Measurements from ENCODE around the gene GALNT10.

The GALNT10 gene

DNA sequence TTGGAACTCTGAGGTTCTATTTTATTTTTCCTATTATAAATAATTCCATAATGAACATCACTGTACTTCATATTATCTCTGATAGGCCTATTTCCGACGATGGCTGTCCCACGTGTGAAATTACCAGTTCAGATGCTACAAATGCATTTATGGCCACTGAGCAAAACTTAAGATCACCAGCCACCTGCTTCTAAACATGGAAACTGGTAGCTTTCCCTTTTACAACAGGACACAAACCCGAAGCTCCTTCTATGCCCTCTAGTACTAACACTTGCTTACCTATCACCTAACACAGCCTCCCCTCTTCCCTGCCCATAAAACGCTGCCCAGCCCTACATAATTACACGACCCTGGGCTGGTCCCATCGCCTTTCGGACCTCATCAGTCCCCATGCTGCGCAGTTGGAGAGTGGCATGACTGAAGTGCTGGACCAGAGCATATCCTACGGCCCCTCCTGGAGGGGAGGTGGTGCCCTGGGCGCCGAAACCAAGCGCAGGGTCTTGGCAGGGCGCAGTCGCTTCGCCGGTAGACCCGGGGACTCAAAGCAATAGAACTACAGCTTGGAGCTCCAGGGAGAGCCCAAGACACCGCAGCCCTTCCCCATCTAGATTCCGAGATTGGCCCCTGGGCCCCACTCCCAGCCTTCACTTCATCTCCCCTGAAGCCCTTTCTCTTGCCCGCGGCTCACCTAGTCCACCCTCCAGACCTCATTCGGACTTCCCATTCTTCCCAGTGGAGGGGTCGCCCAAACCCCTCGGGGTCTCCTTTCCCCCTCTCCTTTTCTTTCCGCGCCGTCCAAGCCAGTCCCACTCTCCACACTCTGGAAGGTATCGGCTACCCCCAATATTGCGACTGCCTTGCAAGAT, 254.3 kb downstream of the GALNT10 start:
- Histone ChIP-seq H2AK5ac (ENCODE audit: low read length) (no peak overlapping the region), H2BK5ac (ENCODE audit: low read length) (no peak overlapping the region), H2BK15ac (replicated peaks; ENCODE audit: low read depth) (no peak overlapping the region), H3K27ac (ENCODE audit: low read depth, low read length) (no peak overlapping the region), H3K18ac (ENCODE audit: low read length) (no peak overlapping the region), H3K36me3 (ENCODE audit: control insufficient read depth, insufficient read depth, low read length) (no peaks in the 10 kb centered on the region), H2BK120ac (ENCODE audit: low read depth, low read length) (no peak overlapping the region), H3K4me2 (ENCODE audit: low read length) (peak overlapping the region; percentile 100), H3K4me1 (ENCODE audit: control insufficient read depth, low read depth, low read length) (peaks cover 3% of the 10 kb centered on the region), H3K4ac (ENCODE audit: low read depth, low read length) (no peak overlapping the region), H3K9ac (ENCODE audit: low read length) (peak overlapping the region; percentile 89), H3K4me3 (ENCODE audit: low read length) (peak overlapping the region; percentile 96), H3K79me2 (ENCODE audit: control insufficient read depth, insufficient read depth, low read length) (peaks cover 6% of the 10 kb centered on the region), H3K23ac (ENCODE audit: low read length) (peak overlapping the region; percentile 95), H3K56ac (ENCODE audit: low read length) (peak overlapping the region; percentile 95), H4K8ac (ENCODE audit: low read depth, low read length) (no peak overlapping the region), H3K27me3 (ENCODE audit: insufficient read depth, low read length, poor library complexity) (no peaks in the 10 kb centered on the region), H3K79me1 (ENCODE audit: low read length) (peaks cover 8% of the 10 kb centered on the region), H4K5ac (ENCODE audit: low read length) (no peak overlapping the region)
- peak; percentile 37 for DNase-seq
- no CpG with 5 or more reads among the region's 30 CpGs for WGBS (ENCODE audit: extremely low coverage, insufficient coverage, low lambda C conversion rate)

DNA sequence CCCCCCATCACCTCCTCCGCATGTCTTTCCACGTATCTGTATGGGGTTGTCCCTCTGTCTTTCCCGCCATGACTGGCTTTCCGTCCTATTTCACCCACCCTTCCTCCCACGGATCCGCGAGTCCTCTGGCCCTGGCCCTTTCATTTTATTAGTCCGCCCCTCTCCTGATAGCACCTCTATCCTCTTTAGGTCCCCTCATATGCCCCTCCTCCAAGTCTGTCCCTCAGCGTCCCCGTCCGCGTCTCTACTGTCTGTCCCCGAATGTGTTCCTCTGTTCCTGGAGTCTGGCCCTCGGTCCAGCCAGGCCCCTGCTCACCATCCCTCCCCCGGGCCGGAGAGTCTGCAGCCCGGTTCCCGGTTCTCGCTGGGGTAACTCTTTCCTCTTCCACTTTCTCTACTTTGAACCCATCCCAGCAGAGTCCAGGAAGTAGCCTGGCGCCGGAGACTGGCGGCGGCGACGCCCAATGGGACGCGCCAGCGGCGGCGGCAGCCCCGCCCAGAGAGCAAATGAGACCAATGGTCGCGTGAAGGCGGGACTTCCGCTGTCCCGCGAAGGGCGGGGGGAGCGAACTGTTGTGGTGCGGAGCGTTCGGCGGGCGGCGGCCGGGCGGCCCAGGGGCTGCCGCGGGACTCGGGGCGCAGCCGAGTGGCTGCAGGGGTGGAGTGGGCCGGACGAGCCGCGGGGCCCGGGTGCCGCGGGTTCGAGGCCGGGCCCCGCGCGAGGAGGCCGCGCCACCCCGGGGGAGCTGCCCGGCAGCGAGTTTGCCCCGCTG, 255.1 kb downstream of the GALNT10 start, which contains the start of gene SAP30L:
TSS of gene SAP30L (plus strand) at position 576 of the 773 bp plus-strand sequence. CDS start 608 bp downstream, outside the sequence.
- no peak within 1 kb of the TSS for H4K5ac ChIP-seq (ENCODE audit: low read length)
- no peak within 1 kb of the TSS for H2BK120ac ChIP-seq (ENCODE audit: low read depth, low read length)
- no peaks in the 10 kb centered on the region for H3K27me3 ChIP-seq (ENCODE audit: insufficient read depth, low read length, poor library complexity)
- no peak within 1 kb of the TSS for H2BK5ac ChIP-seq (ENCODE audit: low read length)
- WGBS (ENCODE audit: extremely low coverage, insufficient coverage, low lambda C conversion rate): no CpG with 5 or more reads among the region's 70 CpGs
- no peak within 1 kb of the TSS for H4K8ac ChIP-seq (ENCODE audit: low read depth, low read length)
- H2AK5ac ChIP-seq (ENCODE audit: low read length): no peak within 1 kb of the TSS
- H3K27ac ChIP-seq (ENCODE audit: low read depth, low read length): peak within 1 kb of the TSS; percentile 43
- H3K4ac ChIP-seq (ENCODE audit: low read depth, low read length): peak within 1 kb of the TSS; percentile 76
- no peaks in the 10 kb centered on the region for H3K36me3 ChIP-seq (ENCODE audit: control insufficient read depth, insufficient read depth, low read length)
- no peak within 1 kb of the TSS for H2BK15ac ChIP-seq (replicated peaks; ENCODE audit: low read depth)
- H3K79me1 ChIP-seq (ENCODE audit: low read length): peaks cover 8% of the 10 kb centered on the region
- H3K4me2 ChIP-seq (ENCODE audit: low read length): peak within 1 kb of the TSS; percentile 100
- peak within 1 kb of the TSS; percentile 95 for H3K56ac ChIP-seq (ENCODE audit: low read length)
- H3K23ac ChIP-seq (ENCODE audit: low read length): peak within 1 kb of the TSS; percentile 95
- peaks cover 6% of the 10 kb centered on the region for H3K79me2 ChIP-seq (ENCODE audit: control insufficient read depth, insufficient read depth, low read length)
- H3K4me1 ChIP-seq (ENCODE audit: control insufficient read depth, low read depth, low read length): peaks cover 3% of the 10 kb centered on the region
- H3K18ac ChIP-seq (ENCODE audit: low read length): peak within 1 kb of the TSS; percentile 78
- peak within 1 kb of the TSS; percentile 96 for H3K4me3 ChIP-seq (ENCODE audit: low read length)
- peak within 1 kb of the TSS; percentile 89 for H3K9ac ChIP-seq (ENCODE audit: low read length)
- DNase-seq: peak; percentile 96

DNA sequence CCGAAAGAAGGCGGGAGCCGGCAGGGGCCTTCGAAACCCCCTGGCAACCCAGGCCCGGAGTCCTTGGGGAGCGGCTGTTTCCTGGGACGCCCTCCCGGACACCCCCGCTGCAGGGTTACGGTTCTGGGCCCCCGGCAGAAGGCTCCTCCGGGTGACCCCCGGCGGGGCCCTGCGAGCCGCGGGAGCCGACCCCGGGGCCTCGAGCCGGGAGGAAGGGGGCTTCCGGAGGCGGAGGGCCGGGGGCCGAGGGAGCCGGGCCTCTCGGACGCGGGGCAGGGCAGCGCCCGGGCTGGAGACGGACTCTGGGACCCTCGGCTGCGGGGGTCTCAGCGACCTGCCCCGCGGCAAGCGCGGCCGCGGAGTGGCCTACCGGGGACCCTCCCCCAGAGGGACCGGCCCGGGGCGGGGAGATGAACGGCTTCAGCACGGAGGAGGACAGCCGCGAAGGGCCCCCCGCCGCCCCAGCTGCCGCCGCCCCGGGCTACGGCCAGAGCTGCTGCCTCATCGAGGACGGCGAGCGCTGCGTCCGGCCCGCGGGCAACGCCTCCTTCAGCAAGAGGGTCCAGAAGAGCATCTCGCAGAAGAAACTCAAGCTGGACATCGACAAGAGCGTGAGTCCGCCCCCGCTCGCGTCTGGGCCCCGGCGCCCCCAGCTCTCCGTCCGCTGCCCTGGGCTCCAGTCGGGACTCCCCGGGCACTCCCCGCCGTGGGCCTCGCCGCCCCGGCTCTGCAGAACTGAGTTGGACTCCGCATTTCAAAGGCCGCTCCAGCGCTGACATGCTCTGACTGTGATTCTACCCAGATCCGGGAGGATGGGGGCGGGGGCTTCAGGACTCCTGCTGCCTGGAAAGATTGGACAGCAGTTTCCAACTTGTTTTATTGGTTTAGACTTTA, 255.9 kb downstream of the GALNT10 start:
- peak overlapping the region; percentile 80 for H3K56ac ChIP-seq (ENCODE audit: low read length)
- H3K18ac ChIP-seq (ENCODE audit: low read length): peak overlapping the region; percentile 78
- H3K4me2 ChIP-seq (ENCODE audit: low read length): peak overlapping the region; percentile 73
- peaks cover 6% of the 10 kb centered on the region for H3K79me2 ChIP-seq (ENCODE audit: control insufficient read depth, insufficient read depth, low read length)
- H3K27me3 ChIP-seq (ENCODE audit: insufficient read depth, low read length, poor library complexity): no peaks in the 10 kb centered on the region
- no peak overlapping the region for H4K8ac ChIP-seq (ENCODE audit: low read depth, low read length)
- H2BK15ac ChIP-seq (replicated peaks; ENCODE audit: low read depth): no peak overlapping the region
- no peak overlapping the region for H3K23ac ChIP-seq (ENCODE audit: low read length)
- H4K5ac ChIP-seq (ENCODE audit: low read length): no peak overlapping the region
- WGBS (ENCODE audit: extremely low coverage, insufficient coverage, low lambda C conversion rate): no CpG with 5 or more reads among the region's 87 CpGs
- no peaks in the 10 kb centered on the region for H3K36me3 ChIP-seq (ENCODE audit: control insufficient read depth, insufficient read depth, low read length)
- H3K4ac ChIP-seq (ENCODE audit: low read depth, low read length): peak overlapping the region; percentile 76
- H2BK5ac ChIP-seq (ENCODE audit: low read length): no peak overlapping the region
- peaks cover 3% of the 10 kb centered on the region for H3K4me1 ChIP-seq (ENCODE audit: control insufficient read depth, low read depth, low read length)
- peak overlapping the region; percentile 68 for H3K4me3 ChIP-seq (ENCODE audit: low read length)
- peaks cover 8% of the 10 kb centered on the region for H3K79me1 ChIP-seq (ENCODE audit: low read length)
- H3K9ac ChIP-seq (ENCODE audit: low read length): peak overlapping the region; percentile 72
- H2AK5ac ChIP-seq (ENCODE audit: low read length): no peak overlapping the region
- H2BK120ac ChIP-seq (ENCODE audit: low read depth, low read length): no peak overlapping the region
- peak overlapping the region; percentile 43 for H3K27ac ChIP-seq (ENCODE audit: low read depth, low read length)
- peak; percentile 65 for DNase-seq

DNA sequence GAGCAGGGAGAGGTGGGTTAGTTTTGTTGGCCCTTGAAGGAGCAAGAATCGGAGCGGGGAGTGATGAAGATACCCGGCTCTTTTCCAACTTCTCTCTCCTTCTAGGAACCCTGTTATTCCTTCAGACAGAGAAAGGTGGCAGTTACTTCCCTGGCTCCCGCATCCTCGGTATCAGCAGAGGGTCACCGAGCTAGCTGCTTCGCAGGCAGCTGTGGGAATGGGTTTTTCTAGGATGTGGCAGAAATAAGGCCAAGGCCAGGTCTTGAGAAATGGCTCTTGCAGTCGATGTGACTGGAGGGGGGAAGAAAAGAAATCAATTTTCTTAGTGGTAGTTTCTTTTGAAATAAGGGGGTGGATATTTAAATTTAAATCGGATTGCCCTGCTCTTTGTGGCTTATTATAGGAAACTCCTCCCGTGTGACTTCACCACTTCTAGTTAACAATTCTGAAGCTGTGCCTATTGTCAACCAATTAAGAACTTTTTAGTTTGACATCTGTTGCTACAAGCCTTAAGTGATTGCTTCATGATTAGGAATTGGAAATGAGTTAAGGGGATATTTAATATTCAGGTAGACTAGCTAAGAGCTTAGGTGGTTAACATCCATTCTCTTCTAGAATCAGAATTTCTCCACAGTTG, 256.7 kb downstream of the GALNT10 start:
- Histone ChIP-seq H2BK120ac (ENCODE audit: low read depth, low read length) (no peak overlapping the region), H2BK5ac (ENCODE audit: low read length) (no peak overlapping the region), H3K27me3 (ENCODE audit: insufficient read depth, low read length, poor library complexity) (no peaks in the 10 kb centered on the region), H3K4ac (ENCODE audit: low read depth, low read length) (no peak overlapping the region), H3K36me3 (ENCODE audit: control insufficient read depth, insufficient read depth, low read length) (peaks cover 2% of the 10 kb centered on the region), H3K79me1 (ENCODE audit: low read length) (peaks cover 8% of the 10 kb centered on the region), H3K79me2 (ENCODE audit: control insufficient read depth, insufficient read depth, low read length) (peaks cover 6% of the 10 kb centered on the region), H3K23ac (ENCODE audit: low read length) (no peak overlapping the region), H2BK15ac (replicated peaks; ENCODE audit: low read depth) (no peak overlapping the region), H3K9ac (ENCODE audit: low read length) (peak overlapping the region; percentile 72), H3K27ac (ENCODE audit: low read depth, low read length) (no peak overlapping the region), H3K4me2 (ENCODE audit: low read length) (peak overlapping the region; percentile 73), H4K5ac (ENCODE audit: low read length) (no peak overlapping the region), H2AK5ac (ENCODE audit: low read length) (no peak overlapping the region), H3K4me1 (ENCODE audit: control insufficient read depth, low read depth, low read length) (peaks cover 3% of the 10 kb centered on the region), H4K8ac (ENCODE audit: low read depth, low read length) (no peak overlapping the region), H3K18ac (ENCODE audit: low read length) (no peak overlapping the region), H3K56ac (ENCODE audit: low read length) (peak overlapping the region; percentile 18), H3K4me3 (ENCODE audit: low read length) (peak overlapping the region; percentile 68)
- WGBS (ENCODE audit: extremely low coverage, insufficient coverage, low lambda C conversion rate): no CpG with 5 or more reads among the region's 10 CpGs
- DNase-seq: no peak

DNA sequence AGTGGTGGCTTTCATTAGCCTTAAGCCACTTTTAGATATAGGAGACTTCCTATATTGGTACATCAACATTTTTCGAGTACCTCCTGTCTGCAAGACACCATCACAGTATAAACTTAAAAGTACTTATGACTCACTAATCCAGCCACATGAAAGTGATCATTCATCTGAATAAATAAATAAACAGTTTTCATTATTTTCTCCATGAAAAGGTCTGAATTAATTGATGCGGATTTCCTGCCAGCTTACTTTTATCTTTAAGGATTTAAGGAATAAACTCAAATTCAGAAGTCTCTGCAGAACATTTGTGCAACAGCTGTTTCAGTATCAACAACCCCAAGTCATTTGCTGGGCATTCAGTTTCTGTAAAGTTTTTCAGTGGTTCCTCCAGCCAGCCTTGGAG, 259.3 kb downstream of the GALNT10 start:
- no peak overlapping the region for H3K9ac ChIP-seq (ENCODE audit: low read length)
- H3K23ac ChIP-seq (ENCODE audit: low read length): no peak overlapping the region
- H3K4ac ChIP-seq (ENCODE audit: low read depth, low read length): no peak overlapping the region
- H3K27ac ChIP-seq (ENCODE audit: low read depth, low read length): no peak overlapping the region
- no peak overlapping the region for H3K56ac ChIP-seq (ENCODE audit: low read length)
- no CpG with 5 or more reads among the region's 2 CpGs for WGBS (ENCODE audit: extremely low coverage, insufficient coverage, low lambda C conversion rate)
- H3K79me1 ChIP-seq (ENCODE audit: low read length): peaks cover 8% of the 10 kb centered on the region
- peaks cover under 1% of the 10 kb centered on the region for H3K4me1 ChIP-seq (ENCODE audit: control insufficient read depth, low read depth, low read length)
- no peak overlapping the region for H3K4me3 ChIP-seq (ENCODE audit: low read length)
- no peak overlapping the region for H3K4me2 ChIP-seq (ENCODE audit: low read length)
- peaks cover 6% of the 10 kb centered on the region for H3K79me2 ChIP-seq (ENCODE audit: control insufficient read depth, insufficient read depth, low read length)
- no peak overlapping the region for H2BK15ac ChIP-seq (replicated peaks; ENCODE audit: low read depth)
- no peaks in the 10 kb centered on the region for H3K27me3 ChIP-seq (ENCODE audit: insufficient read depth, low read length, poor library complexity)
- no peak overlapping the region for H3K18ac ChIP-seq (ENCODE audit: low read length)
- no peak overlapping the region for H2BK120ac ChIP-seq (ENCODE audit: low read depth, low read length)
- H2AK5ac ChIP-seq (ENCODE audit: low read length): no peak overlapping the region
- DNase-seq: no peak
- H3K36me3 ChIP-seq (ENCODE audit: control insufficient read depth, insufficient read depth, low read length): peaks cover 3% of the 10 kb centered on the region
- H2BK5ac ChIP-seq (ENCODE audit: low read length): no peak overlapping the region
- H4K5ac ChIP-seq (ENCODE audit: low read length): no peak overlapping the region
- H4K8ac ChIP-seq (ENCODE audit: low read depth, low read length): no peak overlapping the region

Measured in mesendoderm (in vitro differentiated cells).